ENCODE results near the gene PPP1R12A.
"Not testable (repeated sequence)": the region's sequence is repeated elsewhere in the genome, so short reads cannot be mapped to it uniquely, and the experiment has no call there.

The PPP1R12A gene

DNA sequence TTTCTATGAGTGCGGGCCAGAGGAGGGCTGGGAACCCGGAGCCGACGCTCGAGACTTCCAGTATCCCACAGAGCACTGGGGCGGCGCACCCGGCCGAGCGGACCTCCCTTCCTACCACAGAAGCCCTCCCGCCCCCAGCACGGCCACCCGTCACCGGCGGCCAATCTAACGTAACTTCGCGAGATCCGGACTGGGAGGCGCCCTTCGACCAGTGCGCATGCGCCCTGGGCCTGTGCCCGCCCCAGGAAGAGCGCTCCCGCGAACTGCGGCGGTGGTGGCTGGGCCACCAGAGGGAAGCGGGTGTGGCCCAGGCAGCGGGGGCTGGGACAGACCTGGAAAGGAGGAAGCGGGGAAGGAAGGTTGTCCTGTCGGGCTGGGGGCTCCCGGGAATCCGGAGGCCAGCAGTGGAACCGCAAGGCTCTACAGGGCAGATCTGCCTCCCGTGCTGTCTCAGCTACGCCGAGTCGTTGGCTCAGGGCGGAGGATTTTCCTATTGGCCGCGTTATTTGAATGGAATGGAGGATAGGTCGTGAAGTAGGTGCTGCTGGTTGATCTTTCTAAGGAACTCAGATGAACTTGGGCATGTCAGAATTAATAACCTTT lies at the start of gene PPP1R12A:
Gene PPP1R12A (minus strand): TSS at position 77 of the 603 bp plus-strand sequence. CDS start 166 bp downstream, outside the sequence.
- peak; percentile 92 for DNase-seq

DNA sequence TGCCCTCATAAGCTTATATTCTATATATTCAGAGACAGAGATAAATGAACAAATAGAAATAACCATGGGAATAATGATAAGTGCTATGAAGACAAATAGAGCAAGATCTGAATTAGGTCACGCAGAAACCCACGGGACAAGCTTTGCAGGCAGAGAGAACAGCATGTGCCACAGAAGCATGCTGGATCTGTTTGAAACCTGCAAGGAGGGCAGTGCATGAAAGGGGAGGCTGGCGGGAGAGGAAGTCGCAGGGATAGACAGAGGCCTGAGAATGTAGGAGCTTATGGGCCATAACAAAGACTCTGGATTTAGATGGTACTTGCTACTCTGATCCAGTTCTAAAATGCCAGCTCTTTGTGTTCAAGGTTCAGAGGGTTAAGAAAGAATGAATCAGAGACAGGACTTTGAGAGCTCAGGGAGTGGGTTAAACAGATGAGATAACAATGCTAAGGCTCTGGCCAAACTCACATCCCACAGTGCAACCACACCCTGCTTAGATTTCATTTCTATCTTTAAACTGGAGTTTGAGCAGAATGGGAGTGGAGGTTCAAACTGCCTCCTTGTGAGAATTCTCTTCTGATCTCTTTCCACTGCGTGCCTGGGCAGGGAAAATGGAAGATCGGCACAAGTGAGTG lies 49.2 kb upstream of the PPP1R12A start:
- peak; percentile 30 for DNase-seq

DNA sequence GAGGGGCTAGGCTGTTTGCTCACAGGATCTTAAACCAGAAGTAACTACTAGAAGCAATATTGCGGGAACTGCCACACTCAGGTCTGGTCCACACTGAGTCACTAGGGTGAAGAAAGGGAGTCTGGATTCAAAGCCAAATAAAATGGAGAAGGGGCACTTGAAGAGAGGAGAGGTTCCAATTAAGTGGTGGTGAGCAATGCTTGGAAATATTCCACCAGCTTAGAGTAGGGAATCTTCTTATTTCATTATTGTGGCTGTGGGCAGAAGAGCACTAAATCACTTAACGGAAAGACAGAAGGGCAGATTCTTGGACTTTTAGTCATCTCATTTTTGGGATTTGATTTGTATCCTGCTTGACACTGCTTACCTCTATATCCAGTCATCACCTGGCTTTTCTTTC lies 48.6 kb upstream of the PPP1R12A start:
- DNase-seq: no peak

DNA sequence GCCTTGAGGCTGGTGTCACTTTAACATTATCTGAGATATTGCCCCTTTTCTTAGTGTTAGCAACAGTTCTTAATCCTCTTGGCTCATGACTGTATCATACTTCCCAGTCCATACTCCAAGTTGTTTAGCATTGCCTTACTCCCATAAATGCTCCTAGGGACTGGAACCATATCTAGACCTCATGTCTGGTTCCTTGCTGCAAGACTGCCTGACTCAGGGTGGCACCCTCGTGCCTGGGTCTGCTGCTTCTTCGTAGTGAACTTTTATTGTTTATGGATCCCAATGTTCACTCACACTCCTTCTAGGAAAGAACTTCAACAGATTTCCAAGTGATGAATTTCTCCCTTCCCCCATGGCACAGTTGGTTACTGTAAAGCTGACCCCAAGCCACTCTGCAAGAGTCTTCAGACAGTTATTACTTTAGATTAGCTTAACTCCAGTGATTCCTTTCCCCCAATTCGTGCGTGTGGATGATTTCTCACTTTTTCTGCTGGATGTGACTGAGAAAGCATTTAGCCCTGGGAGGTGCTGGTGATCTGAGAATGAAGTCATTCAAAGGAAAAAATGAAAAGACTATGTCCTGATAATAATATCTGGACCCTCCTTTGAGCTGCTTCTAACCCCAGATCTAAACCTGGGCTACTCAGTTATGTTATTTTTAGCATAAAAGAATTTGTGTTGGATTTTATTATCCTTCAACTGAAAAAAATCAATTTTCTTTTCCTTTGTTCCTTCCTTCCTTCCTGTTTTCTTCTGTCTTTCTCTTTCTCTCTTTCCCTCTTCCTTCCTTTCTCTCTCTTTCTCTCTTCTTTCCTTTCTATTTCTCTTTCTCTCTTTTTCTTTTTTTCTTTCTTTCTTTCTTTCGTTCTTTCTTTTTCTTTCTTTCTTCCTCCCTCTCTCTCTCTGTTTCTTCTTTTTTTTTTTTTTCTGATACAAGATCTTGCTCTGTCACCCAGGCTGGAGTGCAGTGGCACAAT lies 47.5 kb upstream of the PPP1R12A start:
- no peak for DNase-seq

DNA sequence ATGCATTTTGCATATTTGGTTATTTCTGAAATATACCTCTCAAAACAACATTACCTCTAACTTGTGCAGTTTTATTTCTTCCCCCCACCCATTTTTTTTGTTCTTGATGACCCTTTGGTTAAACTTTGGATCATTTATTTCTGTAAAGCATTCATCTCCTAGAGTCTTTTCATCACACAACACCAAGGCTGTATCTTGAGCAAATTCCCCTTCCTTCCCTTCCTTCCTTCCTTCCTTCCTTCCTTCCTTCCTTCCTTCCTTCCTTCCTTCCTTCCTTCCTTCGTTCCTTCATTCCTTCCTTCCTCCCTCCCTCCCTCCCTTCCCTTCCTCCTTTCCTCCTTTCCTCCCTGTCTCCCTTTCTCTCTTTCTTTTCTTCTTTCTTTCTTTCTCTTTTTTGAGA lies 43.8 kb upstream of the PPP1R12A start:
- DNase-seq: no peak

DNA sequence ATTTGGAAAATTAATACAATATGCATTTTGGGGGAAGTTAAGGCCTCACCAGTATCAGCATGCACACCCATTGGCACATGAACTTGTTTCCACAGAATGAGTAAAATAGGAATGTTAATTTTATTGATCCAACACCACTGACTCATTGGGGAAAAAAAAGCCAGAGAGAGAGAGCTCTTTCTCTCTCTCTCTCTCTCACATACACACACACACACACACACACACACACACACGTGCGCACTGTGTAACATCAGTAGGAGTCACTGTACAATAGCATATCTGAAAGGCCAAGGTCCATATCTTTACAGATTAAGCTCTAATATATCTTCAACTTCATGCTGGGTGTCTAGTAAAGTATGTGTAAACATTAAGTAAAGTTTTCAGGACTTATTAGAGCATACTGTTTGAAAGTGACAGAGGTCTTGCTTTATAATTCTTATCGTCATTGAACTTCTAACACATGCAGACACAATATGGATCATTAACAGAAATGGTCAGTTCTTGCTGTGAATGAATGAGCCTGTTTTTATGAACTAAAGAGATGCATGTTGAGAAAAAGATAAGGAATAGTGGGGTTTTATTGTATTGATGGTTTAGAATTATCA lies 43.1 kb upstream of the PPP1R12A start:
- not testable (repeated sequence) for DNase-seq

DNA sequence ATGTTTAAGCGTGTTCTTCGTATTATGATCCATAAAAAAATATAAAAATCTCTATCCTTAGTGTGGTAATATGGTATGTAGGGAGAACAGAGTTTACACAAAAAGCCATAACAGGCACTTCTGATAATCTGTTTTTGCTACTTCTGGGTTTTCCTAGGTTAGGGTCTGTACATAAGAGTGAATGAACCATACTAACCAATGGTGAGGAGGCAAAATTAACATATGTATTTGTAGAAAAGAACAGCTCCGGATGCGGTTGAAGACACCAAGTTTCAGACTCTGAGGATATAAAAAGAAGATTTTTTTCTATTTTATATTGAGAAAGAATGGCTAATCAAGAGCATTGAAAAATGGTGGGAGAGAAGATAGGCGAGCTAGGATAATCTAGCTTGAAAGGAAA lies 40.2 kb upstream of the PPP1R12A start:
- no peak for DNase-seq

DNA sequence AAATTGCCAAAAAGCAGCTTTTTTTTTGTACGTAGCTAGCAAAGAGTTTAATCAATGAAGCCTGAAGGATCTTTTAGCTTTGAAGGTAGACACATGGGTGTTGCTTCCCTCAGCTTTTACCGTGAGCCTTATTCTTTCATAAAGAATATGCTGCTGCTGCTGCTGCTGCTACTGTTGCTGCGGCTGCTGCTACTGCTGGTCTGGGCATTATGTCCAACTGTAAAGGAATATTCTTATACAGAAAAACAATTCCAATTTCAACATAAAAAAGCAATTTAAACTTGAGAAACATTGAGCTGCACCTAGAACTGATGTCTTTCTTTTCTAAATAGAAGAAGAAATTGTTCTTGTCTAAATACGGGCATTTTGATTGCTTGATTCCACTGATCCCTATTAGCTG lies 38.9 kb upstream of the PPP1R12A start:
- DNase-seq: no peak

DNA sequence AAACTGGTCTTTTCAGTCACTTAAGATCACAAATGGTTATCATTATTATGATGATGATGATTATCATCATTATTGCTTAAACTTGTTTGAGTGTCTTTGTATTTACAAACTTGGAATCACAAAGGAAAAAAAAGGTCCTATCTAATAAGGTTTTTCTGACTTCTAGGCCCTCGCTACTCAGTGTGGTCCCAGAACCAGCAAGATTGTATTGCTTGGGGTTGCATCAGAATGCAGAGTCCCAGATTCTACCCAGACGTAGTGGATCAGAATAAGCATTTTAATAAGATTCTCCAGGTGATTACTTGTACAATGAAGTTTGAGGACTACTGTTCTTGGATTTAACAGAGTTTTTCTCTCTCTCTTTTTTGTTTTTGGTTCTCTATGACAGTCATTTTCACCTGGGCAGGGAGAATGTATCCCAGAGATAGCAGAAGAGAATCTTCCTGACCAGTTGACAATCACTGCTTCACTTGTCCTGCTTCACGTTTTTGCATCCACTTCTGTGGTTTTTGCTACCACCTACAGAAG lies 29.3 kb upstream of the PPP1R12A start:
- no peak for DNase-seq

DNA sequence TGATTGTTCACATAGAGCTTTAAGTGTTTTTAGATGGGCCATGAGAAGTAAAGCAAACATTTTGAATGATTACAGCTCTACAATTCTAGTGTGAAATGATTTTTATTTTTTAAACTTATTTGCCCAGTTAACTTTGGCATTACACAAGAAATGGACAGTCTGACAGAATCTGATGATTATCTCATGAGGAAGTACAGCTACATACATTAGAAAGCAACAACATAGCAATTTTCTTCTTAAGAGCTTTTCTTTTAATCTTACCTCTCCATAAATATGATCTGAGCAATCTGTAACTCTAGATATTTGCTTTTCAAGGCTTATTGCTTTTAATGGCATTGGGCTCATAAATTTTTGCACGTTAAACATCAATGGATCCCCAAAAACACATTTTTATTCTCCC lies 26.5 kb upstream of the PPP1R12A start:
- no peak for DNase-seq

DNA sequence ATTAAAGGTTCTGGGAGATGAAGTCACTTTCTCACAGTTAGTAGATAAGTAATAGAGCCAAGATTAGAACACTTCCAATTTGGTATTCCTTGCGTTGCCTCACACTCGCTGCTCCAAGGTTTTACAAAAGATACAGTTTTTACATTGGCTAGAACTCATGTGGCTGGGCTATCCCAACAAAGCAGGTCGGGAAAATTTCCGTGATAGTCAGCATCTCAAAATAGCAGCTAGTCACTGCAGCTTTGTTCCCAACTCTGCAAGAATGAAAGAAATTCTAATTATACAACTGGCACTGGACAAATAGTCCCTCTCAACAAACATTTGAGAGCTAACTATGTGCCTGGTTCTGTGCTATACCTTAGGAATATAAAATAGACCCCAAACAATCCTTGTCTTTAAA lies 24.6 kb upstream of the PPP1R12A start:
- DNase-seq: no peak

DNA sequence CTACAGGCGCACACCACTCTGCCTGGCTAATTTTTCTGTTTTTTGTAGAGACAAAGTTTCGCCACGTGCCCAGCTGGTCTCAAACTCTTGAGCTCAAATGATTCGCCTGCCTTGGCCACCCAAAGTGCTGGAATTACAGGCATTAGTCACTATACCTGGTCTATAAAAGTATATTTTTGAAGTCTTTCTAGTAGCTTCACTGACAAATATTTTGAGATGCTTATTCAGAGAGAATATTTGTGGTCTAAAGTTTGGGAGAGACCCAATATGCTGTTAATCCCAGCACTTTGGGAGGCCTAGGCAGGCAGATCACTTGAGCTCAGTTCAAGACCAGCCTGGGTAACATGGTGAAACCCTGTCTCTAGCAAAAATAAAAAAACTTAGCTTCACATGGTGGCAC lies 22.0 kb upstream of the PPP1R12A start:
- no peak for DNase-seq

DNA sequence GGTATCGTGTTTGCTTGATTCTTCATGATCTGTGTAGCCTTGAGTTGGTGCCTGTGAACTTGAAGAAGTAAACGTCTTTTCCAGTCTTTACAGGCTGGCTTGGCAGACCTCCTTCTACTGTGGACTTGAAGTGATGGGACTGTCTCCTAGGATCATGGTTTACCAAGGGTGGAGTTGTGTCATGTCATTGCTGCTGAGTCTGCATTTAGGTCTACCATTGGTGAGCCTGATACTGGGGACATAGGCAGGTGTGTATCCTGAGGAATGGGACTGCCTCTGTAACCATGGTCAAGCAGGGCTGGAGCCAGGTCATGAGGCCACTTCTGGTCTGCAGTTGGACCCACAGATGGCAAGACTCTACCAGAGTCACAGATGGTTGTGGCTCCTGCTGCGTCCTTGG lies 20.7 kb upstream of the PPP1R12A start:
- DNase-seq: no peak

DNA sequence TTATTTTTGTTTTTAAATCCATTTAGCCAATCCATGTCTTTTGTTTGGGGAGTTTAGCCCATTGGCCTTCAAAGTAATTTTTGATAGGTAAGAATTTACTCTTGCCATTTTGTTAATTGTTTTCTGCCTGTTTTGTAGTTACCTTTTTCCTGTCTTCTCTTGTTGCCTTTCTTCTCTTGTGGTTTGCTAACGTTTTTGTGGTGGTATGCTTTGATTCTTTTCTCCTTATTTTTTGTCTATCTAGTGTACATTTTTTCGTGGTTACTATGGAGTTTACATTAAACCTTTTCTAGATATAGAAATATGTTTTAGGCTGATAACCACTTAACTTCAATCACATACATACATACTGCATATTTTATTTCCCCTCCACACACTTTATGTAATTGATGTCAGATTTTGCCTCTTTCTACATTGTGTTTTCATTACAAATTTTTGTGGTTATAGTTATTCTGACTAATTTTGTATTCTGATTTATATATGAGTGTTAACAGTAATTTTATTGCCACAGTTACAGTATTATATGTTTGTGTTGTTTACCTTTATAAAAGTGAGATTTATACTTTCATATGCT lies 19.2 kb upstream of the PPP1R12A start:
- DNase-seq: no peak

DNA sequence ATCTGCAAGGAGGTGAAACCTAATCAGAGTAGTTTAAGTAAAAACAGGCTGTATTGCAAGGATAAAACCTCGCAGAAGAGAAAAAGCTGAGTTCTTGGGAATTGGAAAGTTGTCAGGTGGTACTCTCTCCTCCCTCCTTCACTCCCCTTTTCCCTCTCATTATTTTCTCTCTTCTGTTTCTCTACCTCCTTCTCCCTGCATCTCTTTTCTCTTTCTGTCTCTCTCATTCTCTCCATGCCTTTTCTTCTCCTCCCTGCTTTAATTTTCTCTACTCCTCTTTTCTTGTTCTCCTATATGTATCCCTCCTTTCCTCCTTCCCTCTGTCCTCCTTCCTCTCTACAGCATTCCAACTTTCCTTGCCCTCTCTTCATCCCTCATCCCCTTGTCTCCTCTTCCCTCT lies 14.2 kb upstream of the PPP1R12A start:
- DNase-seq: no peak

DNA sequence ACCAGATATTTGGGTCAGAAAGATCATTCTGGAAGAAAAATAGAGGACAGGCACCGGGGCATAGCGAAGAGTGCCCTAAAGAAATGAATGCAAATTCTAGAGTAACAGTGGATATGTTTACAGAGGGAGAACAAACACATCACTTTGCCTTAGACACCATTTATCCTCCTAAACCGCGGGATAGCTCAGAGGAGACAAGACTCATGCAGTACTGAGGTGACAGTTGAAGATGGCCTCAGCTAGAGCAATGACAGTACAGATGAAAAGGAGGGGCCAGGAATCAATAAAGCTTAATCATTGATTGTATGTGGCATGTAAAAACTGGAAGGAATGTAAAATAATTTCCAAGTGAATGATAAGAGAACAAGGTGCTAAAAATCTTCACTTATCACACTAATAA lies 10.5 kb upstream of the PPP1R12A start:
- DNase-seq: no peak

DNA sequence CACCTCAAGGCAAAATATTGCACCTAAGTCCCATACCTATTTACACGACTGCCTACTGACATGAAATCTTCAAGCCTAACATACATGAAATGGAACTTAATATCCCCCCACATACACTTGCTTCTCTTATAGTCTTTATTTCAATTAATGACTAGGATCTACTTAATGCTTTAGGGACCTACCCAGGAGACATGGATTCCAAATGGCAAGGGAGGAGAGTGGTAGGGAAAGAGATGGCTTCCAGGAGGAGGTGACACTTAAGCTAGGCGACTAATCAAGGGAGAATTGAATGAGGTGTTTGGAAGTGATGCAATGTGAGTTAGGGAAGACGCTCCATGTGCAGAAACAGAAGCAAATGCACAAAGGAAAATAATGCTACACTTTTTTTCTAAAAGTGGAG lies 9.7 kb upstream of the PPP1R12A start:
- DNase-seq: no peak

DNA sequence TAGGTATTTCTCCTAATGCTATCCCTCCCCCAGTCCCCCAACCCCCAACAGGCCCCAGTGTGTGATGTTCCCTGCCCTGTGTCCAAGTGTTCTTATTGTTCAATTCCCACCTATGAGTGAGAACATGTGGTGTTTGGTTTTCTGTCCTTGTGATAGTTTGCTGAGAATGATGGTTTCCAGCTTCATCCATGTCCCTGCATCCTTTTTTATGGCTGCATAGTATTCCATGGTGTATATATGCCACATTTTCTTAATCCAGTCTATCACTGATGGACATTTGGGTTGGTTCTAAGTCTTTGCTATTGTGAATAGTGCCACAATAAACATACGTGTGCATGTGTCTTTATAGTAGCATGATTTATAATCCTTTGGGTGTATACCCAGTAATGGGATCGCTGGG lies 7.9 kb upstream of the PPP1R12A start:
- DNase-seq: not testable (repeated sequence)

DNA sequence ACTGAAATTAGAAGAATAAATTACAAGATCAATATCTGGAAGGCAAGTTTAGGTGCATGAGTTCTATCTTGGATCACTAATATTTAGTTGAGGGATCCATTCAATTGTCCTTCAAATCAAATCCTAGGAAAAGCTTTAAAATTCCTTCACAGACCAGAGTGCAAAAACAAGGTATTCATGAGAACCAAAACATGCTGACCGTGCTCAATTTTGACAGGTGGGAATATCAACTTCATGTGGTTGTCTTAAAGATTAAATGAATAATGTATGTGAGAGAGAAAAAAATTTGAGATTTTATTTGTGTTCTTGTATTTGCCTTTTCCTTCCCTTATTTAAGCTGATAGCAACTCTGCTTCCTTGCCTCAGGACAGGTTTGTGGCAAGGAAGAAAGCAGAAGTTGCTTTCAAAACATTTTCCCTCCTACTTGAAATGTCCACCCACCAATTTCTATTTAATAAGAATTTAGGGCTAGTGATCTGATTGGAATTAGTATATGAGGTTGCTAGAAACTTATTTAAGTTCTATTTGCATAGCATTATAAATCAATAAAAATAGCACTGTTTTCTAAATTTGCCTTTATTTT lies 4.9 kb upstream of the PPP1R12A start:
- DNase-seq: no peak

DNA sequence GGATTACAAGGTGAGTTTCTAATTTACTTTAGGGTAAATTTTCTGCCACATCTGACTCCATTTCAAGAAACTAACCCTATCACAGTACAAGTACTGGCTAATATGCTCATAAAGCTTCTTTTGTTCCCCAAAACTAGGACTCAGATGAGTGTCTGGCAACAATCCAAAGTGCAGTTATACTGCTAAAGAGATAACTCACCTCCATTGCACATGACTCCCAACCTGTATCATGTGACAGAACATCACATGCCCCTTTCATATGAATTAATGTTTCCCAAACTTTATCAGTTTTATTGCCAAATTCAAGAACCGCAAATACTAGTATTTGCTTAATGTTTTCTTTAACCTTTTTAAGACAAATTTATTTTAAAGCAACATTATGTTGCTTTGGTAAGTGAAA lies 3.9 kb upstream of the PPP1R12A start:
- no peak for DNase-seq

DNA sequence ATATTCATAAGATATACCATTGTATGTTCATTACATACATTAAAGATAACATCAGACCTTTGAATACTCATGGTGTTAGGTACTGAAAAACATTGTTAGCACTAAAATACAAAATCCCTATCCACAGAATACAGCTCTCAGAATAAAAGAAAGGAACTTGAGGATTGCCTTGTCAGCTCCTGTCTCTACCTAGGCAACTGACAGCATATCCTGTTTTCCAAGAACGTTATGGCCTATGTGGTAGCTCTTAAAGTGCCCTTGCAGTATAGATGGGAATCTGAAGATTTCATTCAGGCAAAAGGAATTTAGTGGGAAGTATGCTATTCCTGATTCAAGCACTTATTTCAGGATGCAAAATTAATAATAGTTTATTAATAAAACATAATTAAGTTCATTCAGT lies 1.8 kb upstream of the PPP1R12A start:
- DNase-seq: no peak

DNA sequence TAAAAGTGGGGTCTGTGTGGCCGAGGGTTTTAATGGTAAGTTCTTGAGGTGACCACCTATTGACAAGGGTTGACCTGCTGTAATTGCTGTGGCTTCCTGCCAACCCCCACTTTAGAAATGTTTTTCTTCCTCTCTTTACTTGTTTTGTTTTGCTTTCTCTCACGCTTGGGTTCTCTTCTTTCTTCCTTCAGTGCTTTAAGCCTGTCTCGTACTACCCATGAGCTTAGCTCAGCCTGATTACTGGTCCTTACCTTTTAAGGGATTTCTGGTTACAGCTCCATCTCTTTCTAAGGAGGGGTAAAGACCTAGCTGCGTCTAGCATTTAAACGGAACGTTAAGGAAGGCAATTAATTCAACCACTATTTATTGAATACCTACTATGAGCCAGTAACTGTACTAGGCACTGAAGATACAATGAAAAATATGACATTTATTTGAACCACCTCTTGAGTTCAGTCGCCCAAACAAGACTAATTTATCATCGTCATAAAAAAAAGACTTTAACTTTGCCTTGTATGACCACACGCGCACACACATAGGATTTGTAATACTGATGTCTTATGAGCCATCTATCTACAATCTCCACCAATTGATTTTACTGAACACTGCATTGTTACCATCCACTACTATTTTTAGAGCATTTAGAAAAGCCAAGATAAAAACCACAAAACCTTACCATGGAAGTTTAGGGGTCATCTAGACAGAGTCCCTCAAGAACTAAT lies 888 bp upstream of the PPP1R12A start:
- DNase-seq: no peak

Measured in SHP77 treated with DMSO at 0.1 percent for 48 hours (cell line).